PC-3 (cell line): Measurements from ENCODE around the gene DICER1. TPM values are rescaled to one million over a fixed set of nuclear protein-coding genes. Genes with fewer than 3 reads are reported as not detected.

ENCODE experiments used
- ATAC-seq: fragments of 200-7000 bp; cut with Tn5 transposase; 2 replicates; pipeline ENCODE4 v1.9.1; 2020; ENCODE audit warnings: mild to moderate bottlenecking, moderate library complexity
- BruUV-seq: library from RNA; stranded (reverse); fragments of 400-500 nt; replicated peaks from 2 replicates; lab custom pipeline; 2021; lab: Mats Ljungman, UMichigan
- CTCF ChIA-PET: fragments of 300-600 bp; sonication (Branson Sonifier 250); formaldehyde crosslinking; loops from one replicate; lab custom pipeline; 2022; ENCODE audit warnings: antibody characterized with exemption; lab: Charles Lee
- POLR2A ChIA-PET: fragments of 300-600 bp; sonication (Branson Sonifier 250); formaldehyde crosslinking; loops from one replicate; lab custom pipeline; 2022; ENCODE audit warnings: antibody characterized with exemption; ENCODE audit not compliant: unreplicated experiment; lab: Charles Lee
- DNase-seq: peaks from one replicate; pipeline ENCODE4 v3.0.0-alpha.2; 2015
- H2AFZ ChIP-seq: fragments of 300-600 bp; sonication (generic); 2 replicates; pipeline ENCODE4 v1.6.0; 2016; ENCODE audit warnings: antibody characterized with exemption, low read length
- H3F3A ChIP-seq: fragments of 300-600 bp; sonication (generic); one replicate; pipeline ENCODE4 v1.6.0; 2017; ENCODE audit warnings: antibody characterized with exemption, low read length, control low read depth, mild to moderate bottlenecking; ENCODE audit not compliant: unreplicated experiment
- H3K27ac ChIP-seq: fragments of 300-600 bp; sonication (generic); 2 replicates; pipeline ENCODE4 v1.5.1; 2016; ENCODE audit warnings: mild to moderate bottlenecking, low read length
- H3K27me3 ChIP-seq: fragments of 300-600 bp; sonication (generic); 2 replicates; pipeline ENCODE4 v1.6.1; 2016; ENCODE audit warnings: low read length, mixed read lengths
- H3K36me3 ChIP-seq: fragments of 300-600 bp; sonication (generic); 2 replicates; pipeline ENCODE4 v1.6.1; 2016; ENCODE audit warnings: low read depth, mixed run types, low read length, mixed read lengths
- H3K4me1 ChIP-seq: fragments of 300-600 bp; sonication (generic); 2 replicates; pipeline ENCODE4 v1.5.1; 2016; ENCODE audit warnings: low read length; ENCODE audit not compliant: insufficient read depth
- H3K4me2 ChIP-seq: fragments of 300-600 bp; sonication (generic); 2 replicates; pipeline ENCODE4 v1.6.0; 2016; ENCODE audit warnings: low read length
- H3K4me3 ChIP-seq: fragments of 300-600 bp; sonication (generic); 2 replicates; pipeline ENCODE4 v1.5.1; 2016; ENCODE audit warnings: mild to moderate bottlenecking, low read length, mixed read lengths
- H3K79me2 ChIP-seq: fragments of 300-600 bp; sonication (generic); 2 replicates; pipeline ENCODE4 v1.6.1; 2017; ENCODE audit warnings: low read length, mixed read lengths
- H3K9ac ChIP-seq: fragments of 300-600 bp; sonication (generic); 2 replicates; pipeline ENCODE4 v1.6.0; 2016; ENCODE audit warnings: mild to moderate bottlenecking, low read length
- H3K9me2 ChIP-seq: fragments of 300-600 bp; sonication (generic); replicated peaks from 2 replicates; pipeline ENCODE4 v1.6.1; 2016; ENCODE audit warnings: mixed run types, low read length, mixed read lengths
- H3K9me3 ChIP-seq: fragments of 300-600 bp; sonication (generic); 2 replicates; pipeline ENCODE4 v1.6.1; 2016; ENCODE audit warnings: low read length, mixed read lengths
- H4K20me1 ChIP-seq: fragments of 300-600 bp; sonication (generic); 2 replicates; pipeline ENCODE4 v1.6.1; 2016; ENCODE audit warnings: low read length, mixed read lengths
- CTCF ChIP-seq: fragments of 300-600 bp; sonication (generic); conservative IDR thresholded peaks from 2 replicates; pipeline ENCODE4 v1.5.1; 2017; ENCODE audit warnings: antibody characterized with exemption, low read depth, mild to moderate bottlenecking, low read length
- EZH2 ChIP-seq: fragments of 300-600 bp; sonication (generic); IDR thresholded peaks from one replicate; pipeline ENCODE4 v1.6.1; 2017; ENCODE audit warnings: antibody characterized with exemption, mild to moderate bottlenecking, low read length; ENCODE audit not compliant: unreplicated experiment
- EZH2phosphoT487 ChIP-seq: fragments of 300-600 bp; sonication (generic); IDR thresholded peaks from 2 replicates; pipeline ENCODE4 v1.6.1; 2018; ENCODE audit warnings: mild to moderate bottlenecking, antibody characterized with exemption, low read length, borderline replicate concordance
- intact Hi-C: fragments of 100-400 bp; cut with micrococcal nuclease; formaldehyde crosslinking; loops from 2 replicates; pipeline ENCODE4 v1.9.0; 2023
- total RNA-seq: library from RNA; depleted of rRNA; stranded (reverse); fragments of >200 nt; gene quantifications from 2 replicates; pipeline ENCODE4 v1.2.3, GENCODE V29; 2014

The DICER1 gene
- total RNA-seq, 1 experiment from 2014 or later = 29.9 TPM

DNA sequence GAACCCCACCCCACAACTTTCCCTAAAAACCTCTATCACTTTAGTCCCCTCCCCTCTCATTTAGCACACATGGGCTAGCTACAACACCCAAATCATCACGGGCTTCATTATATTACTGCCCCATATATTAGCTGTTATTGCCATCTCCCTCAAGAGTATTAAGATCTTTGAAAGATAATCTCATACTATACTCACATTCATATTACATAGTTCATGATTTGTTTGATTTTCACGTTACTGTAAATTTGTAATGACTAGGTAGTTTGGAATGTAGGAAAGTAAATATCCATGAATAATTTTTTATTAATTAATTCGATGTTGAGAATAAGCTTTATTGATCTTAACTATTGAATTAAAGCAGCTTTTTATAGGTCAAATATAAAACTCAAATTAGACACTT, 7.9 kb downstream of the DICER1 start:
- intact Hi-C loops = loop anchor here (1.0 kb wide), 1 partner anchor 11 kb away; no protein-coding TSS in a partner anchor
- H3K79me2 ChIP-seq = peaks cover 100% of the 10 kb centered on the region
- H3K4me3 ChIP-seq = no peak overlapping the region; the same call in 1 of the 2 replicates
- peaks cover 30% of the 10 kb centered on the region for H3K4me1 ChIP-seq
- no peaks in the 10 kb centered on the region for H3K27me3 ChIP-seq
- ChIA-PET POLR2A (interaction anchor here (0.6 kb wide), 1 partner anchor 1082 kb away, joined by 4 read pairs; no protein-coding TSS in a partner anchor), CTCF (interaction anchor here (0.6 kb wide), 1 partner anchor 75 kb away, joined by 6 read pairs; no protein-coding TSS in a partner anchor)
- H3K9me2 ChIP-seq = no peaks in the 10 kb centered on the region
- peaks cover 11% of the 10 kb centered on the region; the same call in 1 of the 2 replicates for H3K36me3 ChIP-seq
- TF ChIP-seq EZH2 (no peak), EZH2phosphoT487 (no peak), CTCF (no peak)
- peak; percentile 76 for ATAC-seq
- H4K20me1 ChIP-seq = peaks cover 43% of the 10 kb centered on the region
- H3F3A ChIP-seq = no peaks in the 10 kb centered on the region
- H3K4me2 ChIP-seq = peak overlapping the region; percentile 52
- H2AFZ ChIP-seq = no peak overlapping the region
- no peak overlapping the region for H3K9ac ChIP-seq
- peak overlapping the region; percentile 15 for H3K27ac ChIP-seq
- DNase-seq = peak; percentile 51
- H3K9me3 ChIP-seq = 0 out of 2 replicates have a peak, but pooled peaks cover 4% of the 10 kb centered on the region
- BruUV-seq = no TSS peak

DNA sequence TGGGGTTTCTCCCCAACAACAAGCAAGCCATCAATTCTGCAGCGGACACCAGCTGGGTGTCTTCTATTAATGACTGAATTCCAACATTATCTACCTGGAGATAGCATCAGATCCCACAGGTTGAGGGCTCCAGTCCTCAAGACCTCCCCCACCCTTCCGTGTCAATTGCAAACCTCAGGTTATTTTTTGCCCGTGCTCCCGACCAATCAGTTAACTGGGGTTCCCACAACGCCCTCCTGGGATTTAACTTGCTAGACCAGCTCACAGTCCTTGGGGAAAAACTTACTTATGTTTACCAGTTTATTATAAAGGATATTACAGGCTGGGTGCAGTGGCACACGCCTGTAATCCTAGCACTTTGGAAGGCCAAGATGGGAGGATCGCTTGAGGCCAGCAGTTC, 9.7 kb downstream of the DICER1 start:
- no peak for TF ChIP-seq EZH2phosphoT487
- no peak for TF ChIP-seq EZH2
- no peak for TF ChIP-seq CTCF
- POLR2A ChIA-PET = no interaction called here
- no peak overlapping the region for H3K4me3 ChIP-seq
- no peak for ATAC-seq
- 0 out of 2 replicates have a peak, but pooled peaks cover 4% of the 10 kb centered on the region for H3K9me3 ChIP-seq
- H3K4me1 ChIP-seq = peaks cover 18% of the 10 kb centered on the region
- no peak for DNase-seq
- intact Hi-C loops = no loop called here
- no peak overlapping the region for H3K4me2 ChIP-seq
- peaks cover 11% of the 10 kb centered on the region; the same call in 1 of the 2 replicates for H3K36me3 ChIP-seq
- H3K27ac ChIP-seq = no peak overlapping the region
- no TSS peak for BruUV-seq
- no peaks in the 10 kb centered on the region for H3K9me2 ChIP-seq
- CTCF ChIA-PET = no interaction called here
- no peak overlapping the region for H2AFZ ChIP-seq
- H3K9ac ChIP-seq = no peak overlapping the region
- peaks cover 29% of the 10 kb centered on the region; the same call in 1 of the 2 replicates for H4K20me1 ChIP-seq
- H3K27me3 ChIP-seq = no peaks in the 10 kb centered on the region
- H3F3A ChIP-seq = no peaks in the 10 kb centered on the region
- peaks cover 100% of the 10 kb centered on the region for H3K79me2 ChIP-seq

GRCh38 chr14:95146079-95146771, 11.1 kb downstream of the DICER1 start:
- no TSS peak for BruUV-seq
- Histone ChIP-seq H3K4me3 (no peak overlapping the region), H3K4me2 (no peak overlapping the region), H2AFZ (no peak overlapping the region), H3K36me3 (peaks cover 11% of the 10 kb centered on the region; the same call in 1 of the 2 replicates), H3K27ac (no peak overlapping the region), H3F3A (no peaks in the 10 kb centered on the region), H3K9ac (no peak overlapping the region), H3K27me3 (no peaks in the 10 kb centered on the region), H3K9me3 (0 out of 2 replicates have a peak, but pooled peaks cover 4% of the 10 kb centered on the region), H3K79me2 (peaks cover 100% of the 10 kb centered on the region), H4K20me1 (peaks cover 24% of the 10 kb centered on the region; the same call in 1 of the 2 replicates), H3K9me2 (no peaks in the 10 kb centered on the region), H3K4me1 (peaks cover 18% of the 10 kb centered on the region)
- POLR2A ChIA-PET = no interaction called here
- TF ChIP-seq EZH2 = no peak
- no peak for TF ChIP-seq EZH2phosphoT487
- TF ChIP-seq CTCF = no peak
- CTCF ChIA-PET = no interaction called here
- DNase-seq (no peak), ATAC-seq (no peak)
- intact Hi-C loops = no loop called here
